Hindlimb muscle (tissue), 1 donor: ENCODE data around the gene NCAM1. TPM values are rescaled to one million over a fixed set of nuclear protein-coding genes. Genes with fewer than 3 reads are reported as not detected.

Experiments used
- DNase-seq: peaks from one replicate; pipeline ENCODE4 v3.0.0-alpha.2; 2013
- polyA plus RNA-seq: library from polyadenylated mRNA; unstranded; fragments of 120-200 nt; gene quantifications from one replicate; pipeline ENCODE4 v1.2.1, GENCODE V29; 2013; ENCODE audit not compliant: insufficient read length

NCAM1 gene
- polyA plus RNA-seq, 1 donor = 183 TPM

GRCh38 chr11:113213549-113213948, 252.3 kb downstream of the NCAM1 start:
- DNase-seq = no peak

GRCh38 chr11:113222241-113222640, 261.0 kb downstream of the NCAM1 start:
- no peak for DNase-seq

- no peak for DNase-seq
These were observed 273.7 kb downstream of the NCAM1 start for GRCh38 chr11:113234888-113235287.

GRCh38 chr11:113237261-113237660, 276.0 kb downstream of the NCAM1 start:
- DNase-seq = no peak

GRCh38 chr11:113238721-113239120, 277.5 kb downstream of the NCAM1 start:
- no peak for DNase-seq

GRCh38 chr11:113240389-113240788, 279.2 kb downstream of the NCAM1 start:
- DNase-seq = no peak

- DNase-seq = no peak
These were observed 279.8 kb downstream of the NCAM1 start for GRCh38 chr11:113240790-113241635.

- no peak for DNase-seq
These were observed 280.4 kb downstream of the NCAM1 start for GRCh38 chr11:113241636-113242054.

GRCh38 chr11:113242060-113242459, 280.8 kb downstream of the NCAM1 start:
- no peak for DNase-seq

- DNase-seq = peak; percentile 52
These were observed 281.7 kb downstream of the NCAM1 start for GRCh38 chr11:113242767-113243397.

- no peak for DNase-seq
These were observed 282.5 kb downstream of the NCAM1 start for GRCh38 chr11:113243696-113244095.

GRCh38 chr11:113245216-113245615, 284.0 kb downstream of the NCAM1 start:
- DNase-seq = no peak

GRCh38 chr11:113247221-113247620, 286.0 kb downstream of the NCAM1 start:
- no peak for DNase-seq

GRCh38 chr11:113247966-113248365, 286.7 kb downstream of the NCAM1 start:
- DNase-seq = peak; percentile 25

GRCh38 chr11:113248702-113249490, 287.7 kb downstream of the NCAM1 start:
- no peak for DNase-seq

- no peak for DNase-seq
These were observed 288.2 kb downstream of the NCAM1 start for GRCh38 chr11:113249491-113249763.

- no peak for DNase-seq
These were observed 288.6 kb downstream of the NCAM1 start for GRCh38 chr11:113249786-113250185.

- DNase-seq = no peak
These were observed 290.1 kb downstream of the NCAM1 start for GRCh38 chr11:113251281-113251680.

GRCh38 chr11:113253406-113253805, 292.2 kb downstream of the NCAM1 start:
- no peak for DNase-seq

GRCh38 chr11:113255096-113255495, 293.9 kb downstream of the NCAM1 start:
- DNase-seq = no peak

- no peak for DNase-seq
These were observed 294.5 kb downstream of the NCAM1 start for GRCh38 chr11:113255741-113256140.

GRCh38 chr11:113256431-113257202, 295.4 kb downstream of the NCAM1 start:
- no peak for DNase-seq

GRCh38 chr11:113260096-113260425, 298.8 kb downstream of the NCAM1 start:
- DNase-seq = no peak
